Inferior parietal cortex (tissue), 1 donor: ENCODE data around the gene GPR21.

Source experiments
- DNase-seq: peaks from one replicate; pipeline ENCODE4 v3.0.0-alpha.2; 2016; ENCODE audit errors: extremely low spot score

GPR21 gene

GRCh38 chr9:123063896-123064295 lies 30.4 kb downstream of the GPR21 start:
- no peak for DNase-seq

- DNase-seq = no peak
These were observed 31.2 kb downstream of the GPR21 start for GRCh38 chr9:123064716-123065115.

GRCh38 chr9:123065196-123065595 lies 31.7 kb downstream of the GPR21 start:
- DNase-seq = no peak

- DNase-seq = no peak
These were observed 33.7 kb downstream of the GPR21 start for GRCh38 chr9:123067136-123067535.

- DNase-seq = no peak
These were observed 35.6 kb downstream of the GPR21 start for GRCh38 chr9:123069010-123069481.

- DNase-seq = no peak
These were observed 36.7 kb downstream of the GPR21 start for GRCh38 chr9:123070198-123070597.

- no peak for DNase-seq
These were observed 39.0 kb downstream of the GPR21 start for GRCh38 chr9:123072407-123072995.

- DNase-seq = no peak
These were observed 40.0 kb downstream of the GPR21 start for GRCh38 chr9:123073441-123073840.

GRCh38 chr9:123073991-123074422 lies 40.5 kb downstream of the GPR21 start:
- DNase-seq = no peak

GRCh38 chr9:123074628-123075027 lies 41.2 kb downstream of the GPR21 start:
- no peak for DNase-seq

GRCh38 chr9:123080444-123080843 lies 47.0 kb downstream of the GPR21 start:
- no peak for DNase-seq

- peak; percentile 67 for DNase-seq
These were observed 48.4 kb downstream of the GPR21 start for GRCh38 chr9:123081824-123082223.

- DNase-seq = no peak
These were observed 50.2 kb downstream of the GPR21 start for GRCh38 chr9:123083680-123084079.

- DNase-seq = no peak
These were observed 50.8 kb downstream of the GPR21 start for GRCh38 chr9:123084256-123084655.
